KMS-11 (cell line): Measurements from ENCODE around the gene HLA-DQA2.
"Not testable (repeated sequence)": the region's sequence is repeated elsewhere in the genome, so short reads cannot be mapped to it uniquely, and the experiment has no call there.

ENCODE experiments used
- H2AFZ ChIP-seq: fragments of 200-600 bp; sonication (generic); 2 replicates; pipeline ENCODE4 v1.6.1; 2016; ENCODE audit warnings: antibody characterized with exemption, mixed run types, low read depth
- H3K27ac ChIP-seq: fragments of 200-600 bp; sonication (generic); 2 replicates; pipeline ENCODE4 v1.6.1; 2016; ENCODE audit warnings: mild to moderate bottlenecking, mixed run types
- H3K27me3 ChIP-seq: fragments of 200-600 bp; sonication (generic); 2 replicates; pipeline ENCODE4 v1.6.1; 2017; ENCODE audit warnings: mild to moderate bottlenecking, low read depth, mixed run types, moderate library complexity; ENCODE audit not compliant: insufficient read depth
- H3K36me3 ChIP-seq: fragments of 200-600 bp; sonication (generic); 2 replicates; pipeline ENCODE4 v1.6.1; 2017; ENCODE audit warnings: mild to moderate bottlenecking, mixed run types; ENCODE audit not compliant: insufficient read depth
- H3K4me1 ChIP-seq: fragments of 200-600 bp; sonication (generic); 2 replicates; pipeline ENCODE4 v1.6.1; 2016; ENCODE audit warnings: mild to moderate bottlenecking, low read depth, mixed run types; ENCODE audit not compliant: poor library complexity, severe bottlenecking
- H3K4me2 ChIP-seq: fragments of 200-600 bp; sonication (generic); 2 replicates; pipeline ENCODE4 v1.7.0; 2016; ENCODE audit warnings: mild to moderate bottlenecking, mixed run types
- H3K4me3 ChIP-seq: fragments of 200-600 bp; sonication (generic); IDR thresholded peaks from 2 replicates; pipeline ENCODE4 v1.6.1; 2017; ENCODE audit warnings: low read depth, low read length, mixed read lengths; ENCODE audit not compliant: insufficient read depth
- H3K79me2 ChIP-seq: fragments of 200-600 bp; sonication (generic); 2 replicates; pipeline ENCODE4 v1.6.1; 2016; ENCODE audit warnings: low read depth, mixed run types; ENCODE audit not compliant: insufficient read depth
- H3K9ac ChIP-seq: fragments of 200-600 bp; sonication (generic); 2 replicates; pipeline ENCODE4 v1.6.1; 2016; ENCODE audit warnings: mild to moderate bottlenecking, mixed run types
- H4K20me1 ChIP-seq: fragments of 200-600 bp; sonication (generic); 2 replicates; pipeline ENCODE4 v1.6.1; 2016; ENCODE audit warnings: mild to moderate bottlenecking, mixed run types; ENCODE audit not compliant: insufficient read depth
- TF ChIP-seq, protein P1 (sequence below): fragments of 200-600 bp; sonication (generic); conservative IDR thresholded peaks from 2 replicates; pipeline ENCODE4 v1.6.1; 2017; ENCODE audit warnings: low read depth, mild to moderate bottlenecking, antibody characterized with exemption, low read length, moderate library complexity, mixed read lengths

The HLA-DQA2 gene

GRCh38 chr6:32718879-32719278 lies 22.3 kb upstream of the HLA-DQA2 start:
- Histone ChIP-seq H3K9ac (no peak overlapping the region), H3K27ac (no peak overlapping the region), H3K4me1 (no peaks in the 10 kb centered on the region), H3K4me3 (no peak overlapping the region), H3K79me2 (no peaks in the 10 kb centered on the region), H2AFZ (no peak overlapping the region), H3K36me3 (no peaks in the 10 kb centered on the region), H3K27me3 (no peaks in the 10 kb centered on the region), H4K20me1 (no peaks in the 10 kb centered on the region), H3K4me2 (no peak overlapping the region)
- TF ChIP-seq, protein P1, sequence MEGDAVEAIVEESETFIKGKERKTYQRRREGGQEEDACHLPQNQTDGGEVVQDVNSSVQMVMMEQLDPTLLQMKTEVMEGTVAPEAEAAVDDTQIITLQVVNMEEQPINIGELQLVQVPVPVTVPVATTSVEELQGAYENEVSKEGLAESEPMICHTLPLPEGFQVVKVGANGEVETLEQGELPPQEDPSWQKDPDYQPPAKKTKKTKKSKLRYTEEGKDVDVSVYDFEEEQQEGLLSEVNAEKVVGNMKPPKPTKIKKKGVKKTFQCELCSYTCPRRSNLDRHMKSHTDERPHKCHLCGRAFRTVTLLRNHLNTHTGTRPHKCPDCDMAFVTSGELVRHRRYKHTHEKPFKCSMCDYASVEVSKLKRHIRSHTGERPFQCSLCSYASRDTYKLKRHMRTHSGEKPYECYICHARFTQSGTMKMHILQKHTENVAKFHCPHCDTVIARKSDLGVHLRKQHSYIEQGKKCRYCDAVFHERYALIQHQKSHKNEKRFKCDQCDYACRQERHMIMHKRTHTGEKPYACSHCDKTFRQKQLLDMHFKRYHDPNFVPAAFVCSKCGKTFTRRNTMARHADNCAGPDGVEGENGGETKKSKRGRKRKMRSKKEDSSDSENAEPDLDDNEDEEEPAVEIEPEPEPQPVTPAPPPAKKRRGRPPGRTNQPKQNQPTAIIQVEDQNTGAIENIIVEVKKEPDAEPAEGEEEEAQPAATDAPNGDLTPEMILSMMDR = no peak

DNA sequence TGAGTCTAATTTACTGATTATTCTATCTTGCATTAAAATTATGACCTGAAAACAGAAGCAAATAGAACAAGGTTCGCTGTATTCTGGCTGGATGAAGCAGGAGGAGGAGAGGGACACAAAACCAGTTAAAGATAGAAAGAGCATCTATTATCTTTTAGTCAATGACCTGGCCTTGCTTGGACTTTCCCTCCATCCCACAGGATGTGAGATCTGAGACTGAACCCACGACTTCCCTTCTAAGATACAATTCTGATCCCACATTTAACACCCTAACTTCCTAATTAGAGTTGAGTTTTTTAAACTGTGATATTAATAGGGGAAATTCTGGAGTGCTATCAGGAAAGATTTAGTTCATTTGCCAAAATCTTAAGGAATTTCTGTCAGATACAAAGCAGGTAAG lies 3.1 kb upstream of the HLA-DQA2 start:
- Histone ChIP-seq H3K36me3 (no peaks in the 10 kb centered on the region), H3K4me2 (no peak overlapping the region), H3K4me1 (no peaks in the 10 kb centered on the region), H2AFZ (no peak overlapping the region), H3K4me3 (no peak overlapping the region), H3K79me2 (no peaks in the 10 kb centered on the region), H4K20me1 (no peaks in the 10 kb centered on the region), H3K9ac (no peak overlapping the region), H3K27ac (no peak overlapping the region), H3K27me3 (no peaks in the 10 kb centered on the region)
- TF ChIP-seq, protein P1 = no peak

- no peak overlapping the region for H3K4me3 ChIP-seq
- H3K4me1 ChIP-seq = no peaks in the 10 kb centered on the region
- H3K36me3 ChIP-seq = no peaks in the 10 kb centered on the region
- no peak overlapping the region for H3K9ac ChIP-seq
- no peak overlapping the region for H2AFZ ChIP-seq
- H3K27me3 ChIP-seq = no peaks in the 10 kb centered on the region
- H4K20me1 ChIP-seq = no peaks in the 10 kb centered on the region
- H3K4me2 ChIP-seq = no peak overlapping the region
- H3K27ac ChIP-seq = no peak overlapping the region
- no peaks in the 10 kb centered on the region for H3K79me2 ChIP-seq
- TF ChIP-seq, protein P1 = no peak
These were observed 1.2 kb downstream of the HLA-DQA2 start for GRCh38 chr6:32742374-32742773.

- Histone ChIP-seq H3K27me3 (no peaks in the 10 kb centered on the region), H3K36me3 (no peaks in the 10 kb centered on the region), H3K4me3 (no peak overlapping the region), H3K4me1 (no peaks in the 10 kb centered on the region), H3K79me2 (no peaks in the 10 kb centered on the region), H3K4me2 (no peak overlapping the region), H3K9ac (no peak overlapping the region), H3K27ac (no peak overlapping the region), H4K20me1 (no peaks in the 10 kb centered on the region), H2AFZ (no peak overlapping the region)
- TF ChIP-seq, protein P1 = no peak
These were observed 3.6 kb downstream of the HLA-DQA2 start for GRCh38 chr6:32744776-32745175.

DNA sequence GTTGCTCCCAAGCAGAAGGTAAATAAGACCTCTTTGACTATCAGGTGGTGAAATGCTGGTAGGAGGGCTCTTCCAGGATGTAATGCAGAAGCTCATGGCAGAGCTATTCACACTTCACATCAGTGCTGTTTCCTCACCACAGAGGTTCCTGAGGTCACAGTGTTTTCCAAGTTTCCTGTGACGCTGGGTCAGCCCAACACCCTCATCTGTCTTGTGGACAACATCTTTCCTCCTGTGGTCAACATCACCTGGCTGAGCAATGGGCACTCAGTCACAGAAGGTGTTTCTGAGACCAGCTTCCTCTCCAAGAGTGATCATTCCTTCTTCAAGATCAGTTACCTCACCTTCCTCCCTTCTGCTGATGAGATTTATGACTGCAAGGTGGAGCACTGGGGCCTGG lies 4.5 kb downstream of the HLA-DQA2 start:
- not testable (repeated sequence) for H3K4me2 ChIP-seq, H3K4me3 ChIP-seq, H3K79me2 ChIP-seq, H3K4me1 ChIP-seq, H3K36me3 ChIP-seq, H3K27ac ChIP-seq, H3K9ac ChIP-seq, H2AFZ ChIP-seq, H3K27me3 ChIP-seq, H4K20me1 ChIP-seq
